IMR-90 (cell line): ENCODE results near the gene RHOF. TPM values are rescaled to one million over a fixed set of nuclear protein-coding genes. Genes with fewer than 3 reads are reported as not detected.

Source experiments
- ATAC-seq: fragments of 200-7000 bp; cut with Tn5 transposase; 2 replicates; pipeline ENCODE4 v1.9.1; 2020; ENCODE audit warnings: low read depth, mild to moderate bottlenecking, moderate library complexity
- BruUV-seq: library from RNA; stranded (reverse); fragments of 400-500 nt; replicated peaks from 2 replicates; lab custom pipeline; 2021; lab: Mats Ljungman, UMichigan
- CTCF ChIA-PET: fragments of 300-600 bp; formaldehyde crosslinking; extraction: SDS; loops from one replicate; lab custom pipeline; 2021; ENCODE audit warnings: antibody characterized with exemption; lab: Yijun Ruan, JAX
- POLR2A ChIA-PET: fragments of 300-600 bp; sonication (Branson Sonifier 250); formaldehyde crosslinking; loops from one replicate; lab custom pipeline; 2022; ENCODE audit warnings: antibody characterized with exemption; ENCODE audit not compliant: unreplicated experiment; lab: Charles Lee
- DNase-seq: peaks from one replicate; pipeline ENCODE4 v3.0.0; 2013
- H2AFZ ChIP-seq: replicated peaks from 2 replicates; pipeline ENCODE3; 2013; ENCODE audit warnings: low read length, mild to moderate bottlenecking; ENCODE audit not compliant: poor library complexity
- H2AK5ac ChIP-seq: 2 replicates; pipeline ENCODE4 v1.6.1; 2013; ENCODE audit warnings: low read depth, low read length, inconsistent platforms
- H2AK9ac ChIP-seq: replicated peaks from 2 replicates; pipeline ENCODE3; 2013; ENCODE audit warnings: mild to moderate bottlenecking, low read depth, low read length, moderate library complexity; ENCODE audit not compliant: poor library complexity
- H2BK120ac ChIP-seq: 2 replicates; pipeline ENCODE4 v1.6.1; 2013; ENCODE audit warnings: low read depth, low read length, inconsistent platforms
- H2BK15ac ChIP-seq: 3 replicates; pipeline ENCODE4 v1.6.1; 2013; ENCODE audit warnings: low read depth, low read length, inconsistent platforms
- H2BK20ac ChIP-seq: 2 replicates; pipeline ENCODE4 v1.6.1; 2013; ENCODE audit warnings: low read depth, mild to moderate bottlenecking, inconsistent platforms, low read length, moderate library complexity
- H2BK5ac ChIP-seq: 2 replicates; pipeline ENCODE4 v1.6.1; 2013; ENCODE audit warnings: mild to moderate bottlenecking, low read depth, low read length, inconsistent platforms; ENCODE audit not compliant: poor library complexity, severe bottlenecking
- H3K14ac ChIP-seq: replicated peaks from 2 replicates; pipeline ENCODE4 v1.6.1; 2013; ENCODE audit warnings: low read depth, low read length, inconsistent platforms
- H3K18ac ChIP-seq: 2 replicates; pipeline ENCODE4 v1.6.1; 2013; ENCODE audit warnings: low read depth, low read length, control low read depth
- H3K23ac ChIP-seq: 2 replicates; pipeline ENCODE4 v1.6.1; 2013; ENCODE audit warnings: low read depth, low read length, inconsistent platforms
- H3K27ac ChIP-seq: 2 replicates; pipeline ENCODE4 v1.5.1; 2013; ENCODE audit warnings: mild to moderate bottlenecking, control low read depth, low read length; ENCODE audit not compliant: insufficient read depth
- H3K27me3 ChIP-seq: 2 replicates; pipeline ENCODE4 v1.6.1; 2013; ENCODE audit warnings: low read length; ENCODE audit not compliant: control insufficient read depth, insufficient read depth
- H3K36me3 ChIP-seq: 2 replicates; pipeline ENCODE4 v1.6.1; 2013; ENCODE audit warnings: low read length, mixed read lengths; ENCODE audit not compliant: control insufficient read depth, insufficient read depth
- H3K4ac ChIP-seq: 2 replicates; pipeline ENCODE4 v1.6.1; 2013; ENCODE audit warnings: low read depth, low read length, inconsistent platforms
- H3K4me1 ChIP-seq: 2 replicates; pipeline ENCODE4 v1.6.1; 2013; ENCODE audit warnings: low read length, mixed read lengths; ENCODE audit not compliant: control insufficient read depth, insufficient read depth
- H3K4me2 ChIP-seq: 2 replicates; pipeline ENCODE4 v1.6.1; 2013; ENCODE audit warnings: low read depth, mild to moderate bottlenecking, control low read depth, low read length, moderate library complexity
- H3K4me3 ChIP-seq: 2 replicates; pipeline ENCODE4 v1.5.1; 2013; ENCODE audit warnings: low read depth, mild to moderate bottlenecking, control low read depth, low read length, moderate library complexity; ENCODE audit not compliant: insufficient read depth
- H3K56ac ChIP-seq: 2 replicates; pipeline ENCODE4 v1.6.1; 2013; ENCODE audit warnings: low read length, inconsistent platforms; ENCODE audit not compliant: insufficient read depth; ENCODE audit errors: extremely low read depth
- H3K79me1 ChIP-seq, 2 experiments: 2 replicates each; pipeline ENCODE4 v1.6.1; 2013; ENCODE audit warnings: low read length in 2 of 2, inconsistent platforms in 1 of 2, low read depth in 1 of 2
- H3K9ac ChIP-seq: 2 replicates; pipeline ENCODE4 v1.6.1; 2013; ENCODE audit warnings: low read depth, low read length, control low read depth
- H3K9me1 ChIP-seq: 2 replicates; pipeline ENCODE4 v1.6.1; 2013; ENCODE audit warnings: low read length, inconsistent platforms; ENCODE audit not compliant: insufficient read depth
- H3K9me3 ChIP-seq: 2 replicates; pipeline ENCODE4 v1.6.1; 2013; ENCODE audit warnings: low read length; ENCODE audit not compliant: control insufficient read depth, insufficient read depth
- H4K20me1 ChIP-seq: 2 replicates; pipeline ENCODE4 v1.6.1; 2013; ENCODE audit warnings: low read length, inconsistent platforms; ENCODE audit not compliant: insufficient read depth
- H4K5ac ChIP-seq: 2 replicates; pipeline ENCODE4 v1.6.1; 2013; ENCODE audit warnings: mild to moderate bottlenecking, low read depth, low read length, control low read depth
- H4K8ac ChIP-seq, 2 experiments: 2 replicates each; pipeline ENCODE4 v1.6.1; 2013; ENCODE audit warnings: low read depth in 2 of 2, low read length in 2 of 2, control low read depth in 1 of 2, inconsistent platforms in 1 of 2
- H4K91ac ChIP-seq: 2 replicates; pipeline ENCODE4 v1.6.1; 2013; ENCODE audit warnings: low read depth, low read length, inconsistent platforms; ENCODE audit not compliant: insufficient read depth
- BHLHE40 ChIP-seq: fragments of 150-350 bp; IDR thresholded peaks from 2 replicates; pipeline ENCODE4 v1.6.1; 2016; ENCODE audit warnings: mild to moderate bottlenecking, low read depth, low read length
- CHD1 ChIP-seq: IDR thresholded peaks from 2 replicates; pipeline ENCODE4 v1.6.1; 2012; ENCODE audit warnings: low read depth, low read length, improper control_type of control experiment
- CTCF ChIP-seq: conservative IDR thresholded peaks from 2 replicates; pipeline ENCODE4 v1.5.1; 2012; ENCODE audit warnings: mild to moderate bottlenecking, low read depth, low read length, improper control_type of control experiment
- ELK1 ChIP-seq: fragments of 150-350 bp; IDR thresholded peaks from 2 replicates; pipeline ENCODE4 v1.6.1; 2016; ENCODE audit warnings: low read depth, mild to moderate bottlenecking, low read length, moderate library complexity, borderline replicate concordance
- FOS ChIP-seq: fragments of 150-350 bp; IDR thresholded peaks from 2 replicates; pipeline ENCODE4 v1.6.1; 2016; ENCODE audit warnings: low read depth, low read length
- MAFK ChIP-seq: IDR thresholded peaks from 2 replicates; pipeline ENCODE4 v1.6.1; 2012; ENCODE audit warnings: low read depth, low read length, improper control_type of control experiment
- MXI1 ChIP-seq: IDR thresholded peaks from 2 replicates; pipeline ENCODE4 v1.6.1; 2012; ENCODE audit warnings: low read depth, mild to moderate bottlenecking, low read length, moderate library complexity, borderline replicate concordance
- NFE2L2 ChIP-seq: fragments of 150-350 bp; IDR thresholded peaks from 2 replicates; pipeline ENCODE4 v1.6.1; 2016; ENCODE audit warnings: low read depth, mild to moderate bottlenecking, low read length
- POLR2A ChIP-seq: IDR thresholded peaks from 2 replicates; pipeline ENCODE4 v1.6.1; 2012; ENCODE audit warnings: mild to moderate bottlenecking, low read depth, low read length
- RAD21 ChIP-seq: IDR thresholded peaks from 2 replicates; pipeline ENCODE4 v1.6.1; 2012; ENCODE audit warnings: low read length, improper control_type of control experiment
- RCOR1 ChIP-seq: IDR thresholded peaks from 2 replicates; pipeline ENCODE4 v1.6.1; 2012; ENCODE audit warnings: mild to moderate bottlenecking, low read length, improper control_type of control experiment; ENCODE audit not compliant: insufficient replicate concordance
- RFX5 ChIP-seq: IDR thresholded peaks from 2 replicates; pipeline ENCODE4 v1.8.0; 2012; ENCODE audit warnings: low read depth, mild to moderate bottlenecking, low read length, moderate library complexity
- SMC3 ChIP-seq: fragments of 150-350 bp; IDR thresholded peaks from 2 replicates; pipeline ENCODE4 v1.6.1; 2016; ENCODE audit warnings: low read depth, mild to moderate bottlenecking, antibody characterized with exemption, low read length, moderate library complexity
- WGBS, 2 experiments: methylation state at CpG; one replicate each; pipeline versions ENCODE4 v1.1.5 to v1.1.7; 2013; ENCODE audit warnings: missing lambda C conversion rate in 2 of 2; ENCODE audit not compliant: insufficient read length in 1 of 2; ENCODE audit errors: extremely low coverage in 2 of 2; 5-methylcytosine and 5-hydroxymethylcytosine counted together
- dilution Hi-C: fragments of 300-500 bp; cut with HindIII; formaldehyde crosslinking; loops from one replicate; pipeline ENCODE4 v1.14.3; 2018; ENCODE audit warnings: low sequenced_read_pairs; ENCODE audit not compliant: unreplicated experiment
- in situ Hi-C: fragments of 300-500 bp; cut with MboI; formaldehyde crosslinking; loops from 3 replicates; pipeline ENCODE4 v1.14.3; 2019; ENCODE audit warnings: low sequenced_read_pairs, inconsistent platforms, mixed read lengths
- intact Hi-C: fragments of 100-400 bp; cut with micrococcal nuclease; formaldehyde crosslinking; loops from 2 replicates; pipeline ENCODE4 v1.10.0; 2022
- polyA plus RNA-seq, 3 experiments: library from polyadenylated mRNA; depleted of rRNA; stranded (reverse); fragments of >200 nt; gene quantifications; 2 replicates each; pipeline ENCODE4 v1.2.3, GENCODE V29; 2012; ENCODE audit warnings: low replicate concordance in 1 of 3
- total RNA-seq: library from RNA; depleted of rRNA; stranded (reverse); fragments of >200 nt; gene quantifications from 2 replicates; pipeline ENCODE4 v1.2.3, GENCODE V29; 2012

Gene RHOF
- total and polyA plus RNA-seq, 2 of the 4 experiments (the other 2 are of a cell fraction): 3.0 to 5.1 TPM

DNA sequence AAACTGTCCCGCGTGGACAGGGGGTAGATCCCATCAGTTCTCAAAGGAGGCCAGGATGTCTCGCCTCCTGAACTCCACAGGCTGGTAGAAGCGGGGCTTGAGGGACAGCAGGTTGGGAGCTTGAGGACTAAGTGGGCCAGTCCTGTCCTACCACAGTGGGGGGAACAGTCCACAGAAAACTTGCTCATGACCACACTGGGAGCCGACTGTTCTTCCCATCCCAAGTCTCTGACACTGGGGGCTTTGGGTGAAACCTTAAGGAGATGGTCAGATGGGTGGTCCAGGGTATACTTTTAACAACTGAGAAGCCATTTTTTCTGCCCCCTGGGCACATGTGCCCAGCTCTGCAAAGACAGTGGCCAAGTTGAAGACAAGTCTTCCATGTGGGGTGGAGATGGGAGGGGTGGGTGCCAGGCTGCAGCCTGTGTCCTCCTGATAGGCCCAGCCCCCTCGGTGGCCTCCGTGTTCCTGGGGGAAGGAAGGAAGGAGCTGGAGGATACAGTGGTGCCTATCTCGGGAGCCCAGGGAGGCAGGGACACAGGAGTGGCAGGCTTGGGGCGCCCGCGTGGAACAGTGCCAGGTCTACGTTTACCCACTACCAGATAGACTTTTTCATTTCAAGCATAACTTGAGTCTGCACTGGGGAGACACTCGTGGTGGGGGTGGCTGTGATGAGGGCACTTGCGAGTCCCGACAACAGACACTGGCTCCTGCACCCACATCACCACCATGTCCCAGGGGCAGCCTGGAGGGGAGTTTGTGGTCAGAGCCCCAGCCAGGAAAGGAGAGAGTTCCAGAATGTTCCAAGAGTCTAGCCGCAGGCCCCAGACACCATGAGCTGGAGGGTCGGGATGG, 14.7 kb downstream of the RHOF start:
- Histone ChIP-seq H3K79me1 (peaks cover 0 to 12% of the 10 kb centered on the region in 2 experiments; a peak in 1 of 4 replicates), H4K20me1 (peaks cover 14% of the 10 kb centered on the region; the same call in 1 of the 2 replicates), H2AK5ac (no peak overlapping the region), H3K9ac (no peak overlapping the region), H4K91ac (no peak overlapping the region), H2AFZ (no peak overlapping the region), H3K9me3 (no peaks in the 10 kb centered on the region), H3K4me2 (no peak overlapping the region), H2AK9ac (peak overlapping the region; percentile 67), H2BK20ac (no peak overlapping the region), H2BK5ac (no peak overlapping the region), H3K4ac (no peak overlapping the region), H3K36me3 (peaks cover 11% of the 10 kb centered on the region; the same call in 1 of the 2 replicates), H3K56ac (no peak overlapping the region), H3K18ac (no peak overlapping the region), H2BK120ac (no peak overlapping the region), H3K4me3 (no peak overlapping the region), H3K4me1 (peaks cover 10% of the 10 kb centered on the region), H4K5ac (no peak overlapping the region), H3K27ac (no peak overlapping the region), H3K27me3 (no peaks in the 10 kb centered on the region), H3K23ac (no peak overlapping the region), H2BK15ac (no peak overlapping the region), H3K14ac (no peak overlapping the region), H4K8ac (no peak overlapping the region), H3K9me1 (peaks cover 4% of the 10 kb centered on the region; the same call in 1 of the 2 replicates)
- in situ Hi-C loops (no loop called here), dilution Hi-C loops (no loop called here), intact Hi-C loops (no loop called here)
- POLR2A ChIA-PET: interaction anchor here (0.6 kb wide), 1 partner anchor 24 kb away, joined by 6 read pairs; no protein-coding TSS in a partner anchor
- TF ChIP-seq NFE2L2 (no peak), MAFK (no peak), SMC3 (no peak), POLR2A (no peak), CHD1 (no peak), CTCF (no peak), RAD21 (no peak), ELK1 (no peak), RFX5 (no peak), MXI1 (no peak), BHLHE40 (no peak), FOS (no peak), RCOR1 (no peak)
- WGBS, 2 experiments: 75% methylated on average over 1 of the region's 17 CpGs; no CpG with 5 or more reads in 1 of the 2 experiments
- ATAC-seq: no peak
- CTCF ChIA-PET: no interaction called here
- no peak for DNase-seq
- no TSS peak for BruUV-seq
